HCT116 (cell line): ENCODE measurements around the gene BABAM2. TPM values are rescaled to one million over a fixed set of nuclear protein-coding genes. Genes with fewer than 3 reads are reported as not detected.

Experiments used
- ATAC-seq: fragments of 200-7000 bp; cut with Tn5 transposase; 2 replicates; pipeline ENCODE4 v1.9.1; 2020; ENCODE audit warnings: mild to moderate bottlenecking, moderate library complexity
- BruUV-seq: library from RNA; stranded (reverse); fragments of 400-500 nt; replicated peaks from 2 replicates; lab custom pipeline; 2021; lab: Mats Ljungman, UMichigan
- CTCF ChIA-PET: fragments of 300-600 bp; sonication (Branson Sonifier 250); formaldehyde crosslinking; loops from one replicate; lab custom pipeline; 2021; ENCODE audit warnings: antibody characterized with exemption; lab: Charles Lee
- POLR2A ChIA-PET: fragments of 300-600, 350-600 bp; sonication (Branson Sonifier 250); formaldehyde crosslinking; loops from one replicate; lab custom pipeline; 2021; ENCODE audit warnings: antibody characterized with exemption; lab: Charles Lee
- RAD21 ChIA-PET, 2 experiments: fragments of 300-600 bp; sonication (Branson Sonifier 250); formaldehyde crosslinking; loops; one replicate each; lab custom pipeline; 2023; ENCODE audit warnings: low total read pairs in 2 of 2; ENCODE audit not compliant: uncharacterized antibody in 2 of 2, unreplicated experiment in 2 of 2, low non-redundant PET in 1 of 2; lab: Charles Lee
- DNase-seq: peaks from one replicate; pipeline ENCODE4 v3.0.0-alpha.2; 2010; ENCODE audit warnings: low read depth, low spot score
- H2AFZ ChIP-seq: fragments of 200-600 bp; shearing (Covaris generic), sonication (generic); 2 replicates; pipeline ENCODE4 v1.6.1; 2017; ENCODE audit warnings: low read depth, mixed run types, mixed read lengths, antibody characterized with exemption, low read length; ENCODE audit not compliant: poor library complexity, severe bottlenecking
- H3K27ac ChIP-seq: 2 replicates; pipeline ENCODE4 v1.5.1; 2012; ENCODE audit warnings: low read depth, low read length
- H3K27me3 ChIP-seq: fragments of 200-600 bp; sonication (generic); 2 replicates; pipeline ENCODE4 v1.6.1; 2016; ENCODE audit warnings: mixed run types, low read length, mixed read lengths; ENCODE audit not compliant: insufficient read depth
- H3K36me3 ChIP-seq, 2 experiments: fragments of 200-500 bp in 1 of 2; fragments of 200-600 bp in 1 of 2; sonication (Bioruptor generic) in 1 of 2; sonication (generic) in 1 of 2; 2 replicates each; pipeline versions ENCODE4 v1.5.1 to v1.6.1; 2014 to 2016; ENCODE audit warnings: low read length in 2 of 2, inconsistent platforms in 1 of 2, mixed read lengths in 1 of 2, mixed run types in 1 of 2; ENCODE audit not compliant: insufficient read depth in 2 of 2, control insufficient read depth in 1 of 2
- H3K4me1 ChIP-seq, 2 experiments: fragments of 200-600 bp in 1 of 2; sonication (generic) in 1 of 2; 2 replicates each; pipeline versions ENCODE4 v1.5.1 to v1.6.1; 2012 to 2017; ENCODE audit warnings: low read length in 2 of 2, inconsistent platforms in 1 of 2, mild to moderate bottlenecking in 1 of 2, mixed read lengths in 1 of 2, mixed run types in 1 of 2, moderate library complexity in 1 of 2; ENCODE audit not compliant: insufficient read depth in 2 of 2, control insufficient read depth in 1 of 2
- H3K4me2 ChIP-seq: fragments of 200-600 bp; sonication (generic); 2 replicates; pipeline ENCODE4 v1.6.1; 2017; ENCODE audit warnings: mixed run types, low read length, mixed read lengths
- H3K4me3 ChIP-seq, 2 experiments: fragments of 200-600 bp in 1 of 2; sonication (generic) in 1 of 2; replicated peaks in 1 of 2; 2 replicates each; pipeline ENCODE4 v1.5.1; 2011 to 2016; ENCODE audit warnings: low read length in 2 of 2, control low read depth in 1 of 2, low read depth in 1 of 2, mild to moderate bottlenecking in 1 of 2, mixed read lengths in 1 of 2, mixed run types in 1 of 2
- H3K79me2 ChIP-seq: fragments of 200-600 bp; sonication (generic); 2 replicates; pipeline ENCODE4 v1.6.1; 2017; ENCODE audit warnings: mild to moderate bottlenecking, mixed run types, low read length, moderate library complexity, mixed read lengths; ENCODE audit not compliant: insufficient read depth
- H3K9ac ChIP-seq: fragments of 200-600 bp; sonication (generic); 2 replicates; pipeline ENCODE4 v1.6.1; 2016; ENCODE audit warnings: low read length, mixed read lengths
- H3K9me2 ChIP-seq: fragments of 200-600 bp; sonication (generic), shearing (Covaris generic); 2 replicates; pipeline ENCODE4 v1.6.1; 2017; ENCODE audit warnings: mixed run types, mild to moderate bottlenecking, moderate library complexity; ENCODE audit not compliant: insufficient read depth
- H3K9me3 ChIP-seq, 2 experiments: fragments of 200-500 bp in 1 of 2; fragments of 200-600 bp in 1 of 2; sonication (Bioruptor generic) in 1 of 2; sonication (generic) in 1 of 2; 2 replicates each; pipeline ENCODE4 v1.6.1; 2014 to 2017; ENCODE audit warnings: low read length in 2 of 2, mixed read lengths in 2 of 2, inconsistent platforms in 1 of 2, low read depth in 1 of 2, mild to moderate bottlenecking in 1 of 2, mixed run types in 1 of 2, moderate library complexity in 1 of 2; ENCODE audit not compliant: control insufficient read depth in 1 of 2, insufficient read depth in 1 of 2
- H4K20me1 ChIP-seq: fragments of 200-600 bp; sonication (generic), shearing (Covaris generic); 2 replicates; pipeline ENCODE4 v1.6.1; 2017; ENCODE audit warnings: mixed run types, mild to moderate bottlenecking, moderate library complexity; ENCODE audit not compliant: insufficient read depth
- ATF3 ChIP-seq: IDR thresholded peaks from 2 replicates; pipeline ENCODE4 v1.6.1; 2012
- CBX3 ChIP-seq: IDR thresholded peaks from 2 replicates; pipeline ENCODE4 v1.6.1; 2012; ENCODE audit warnings: low read depth
- CEBPB ChIP-seq: IDR thresholded peaks from 2 replicates; pipeline ENCODE4 v1.6.1; 2012; ENCODE audit warnings: low read depth
- CTCF ChIP-seq, 3 experiments: fragments of 200-600 bp in 1 of 3; sonication (generic) in 1 of 3; IDR thresholded peaks in 2 of 3; conservative IDR thresholded peaks in 1 of 3; 2 replicates each; pipeline ENCODE4 v1.5.1; 2012 to 2017; ENCODE audit warnings: low read depth in 2 of 3, low read length in 2 of 3, antibody characterized with exemption in 1 of 3, borderline replicate concordance in 1 of 3, control low read depth in 1 of 3, mild to moderate bottlenecking in 1 of 3, mixed read lengths in 1 of 3, mixed run types in 1 of 3, moderate library complexity in 1 of 3; ENCODE audit not compliant: insufficient read depth in 1 of 3
- EZH2 ChIP-seq: fragments of 200-600 bp; sonication (generic); IDR thresholded peaks from 2 replicates; pipeline ENCODE4 v1.6.1; 2017; ENCODE audit warnings: antibody characterized with exemption, mixed run types
- POLR2A ChIP-seq: IDR thresholded peaks from 2 replicates; pipeline ENCODE4 v1.7.0; 2011; ENCODE audit warnings: borderline replicate concordance; ENCODE audit not compliant: insufficient read depth, insufficient read length; ENCODE audit errors: extremely low read depth
- RAD21 ChIP-seq: IDR thresholded peaks from 2 replicates; pipeline ENCODE4 v1.6.1; 2012; ENCODE audit warnings: low read depth, mild to moderate bottlenecking
- REST ChIP-seq: IDR thresholded peaks from 2 replicates; pipeline ENCODE4 v1.6.1; 2012; ENCODE audit warnings: low read depth
- SIN3A ChIP-seq: IDR thresholded peaks from 2 replicates; pipeline ENCODE4 v1.6.1; 2012; ENCODE audit warnings: low read depth
- SP1 ChIP-seq: IDR thresholded peaks from 2 replicates; pipeline ENCODE4 v1.6.1; 2012; ENCODE audit warnings: low read depth
- SRF ChIP-seq: IDR thresholded peaks from 2 replicates; pipeline ENCODE4 v1.6.1; 2012; ENCODE audit warnings: low read depth
- YY1 ChIP-seq: IDR thresholded peaks from 2 replicates; pipeline ENCODE4 v1.6.1; 2011; ENCODE audit warnings: low read length, low read depth, moderate library complexity, mild to moderate bottlenecking; ENCODE audit not compliant: insufficient replicate concordance; ENCODE audit errors: extremely low read depth
- ZBTB33 ChIP-seq: IDR thresholded peaks from 2 replicates; pipeline ENCODE4 v1.6.1; 2011; ENCODE audit warnings: mild to moderate bottlenecking, low read length, moderate library complexity; ENCODE audit not compliant: insufficient replicate concordance; ENCODE audit errors: extremely low read depth
- ZFX ChIP-seq: fragments of 450-650 bp; IDR thresholded peaks from 2 replicates; pipeline ENCODE4 v1.6.1; 2017
- ZNF274 ChIP-seq: fragments of 200-500 bp; sonication (Bioruptor generic); IDR thresholded peaks from 2 replicates; pipeline ENCODE4 v1.6.1; 2014; ENCODE audit warnings: mild to moderate bottlenecking, low read depth, low read length, inconsistent platforms
- intact Hi-C: fragments of 100-400 bp; cut with micrococcal nuclease; formaldehyde crosslinking; loops from 2 replicates; pipeline ENCODE4 v1.10.0; 2022
- total RNA-seq: library from RNA; stranded (reverse); gene quantifications from one replicate; pipeline ENCODE4 v1.2.1, GENCODE V29; 2021; ENCODE audit not compliant: unreplicated experiment

The BABAM2 gene
- total RNA-seq, 1 experiment from 2014 or later = 23.8 TPM

- DNase-seq (no peak), ATAC-seq (no peak)
- Histone ChIP-seq H4K20me1 (no peaks in the 10 kb centered on the region), H3K27ac (no peak overlapping the region), H3K36me3 (no peaks in the 10 kb centered on the region), H3K9me2 (no peaks in the 10 kb centered on the region), H3K9ac (no peak overlapping the region), H3K79me2 (no peaks in the 10 kb centered on the region), H3K4me3 (no peak overlapping the region), H3K9me3 (no peaks in the 10 kb centered on the region), H3K4me1 (peaks cover 3 to 17% of the 10 kb centered on the region in 2 experiments; a peak in 3 of 4 replicates), H2AFZ (no peak overlapping the region), H3K27me3 (no peaks in the 10 kb centered on the region), H3K4me2 (no peak overlapping the region)
- intact Hi-C loops = no loop called here
- ChIA-PET RAD21 (no interaction called here), CTCF (no interaction called here), POLR2A (no interaction called here)
- no TSS peak for BruUV-seq
- TF ChIP-seq YY1 = no peak
- TF ChIP-seq SP1 = no peak
- no peak for TF ChIP-seq REST
- TF ChIP-seq ZNF274 = no peak
- no peak for TF ChIP-seq ZFX
- TF ChIP-seq CTCF (IDR thresholded peaks at IDR 0.05 in 2 of 3, conservative IDR thresholded peaks at IDR 0.05 in 1 of 3; ENCODE audit: borderline replicate concordance in 1 of 3, insufficient read depth in 1 of 3, low read depth in 2 of 3, low read length in 2 of 3) = no peak
- no peak for TF ChIP-seq ATF3
- TF ChIP-seq POLR2A = no peak
- no peak for TF ChIP-seq RAD21
- TF ChIP-seq SIN3A = no peak
- TF ChIP-seq EZH2 = no peak
- no peak for TF ChIP-seq ZBTB33
- no peak for TF ChIP-seq CEBPB
- no peak for TF ChIP-seq CBX3
- TF ChIP-seq SRF = no peak
Measured at GRCh38 chr2:27885234-27885633, 5.3 kb upstream of the BABAM2 start.
